D721Med (cell line): ENCODE measurements around the gene CHD1L.
"Not testable (repeated sequence)": the region's sequence is repeated elsewhere in the genome, so short reads cannot be mapped to it uniquely, and the experiment has no call there.

Source experiments
- DNase-seq: peaks from one replicate; pipeline ENCODE4 v3.0.0; 2011; ENCODE audit warnings: low spot score; ENCODE audit not compliant: insufficient read length
- FAIRE-seq: peaks from 2 replicates; lab custom pipeline; 2011; peaks lifted over from hg19 to GRCh38; lab: Jason Lieb, UNC
- TF ChIP-seq, protein P1 (sequence below): IDR thresholded peaks from 2 replicates; pipeline ENCODE4 v1.5.1; 2012; ENCODE audit warnings: mild to moderate bottlenecking, control low read depth; ENCODE audit not compliant: insufficient read depth; ENCODE audit errors: missing control alignments

The CHD1L gene

DNA sequence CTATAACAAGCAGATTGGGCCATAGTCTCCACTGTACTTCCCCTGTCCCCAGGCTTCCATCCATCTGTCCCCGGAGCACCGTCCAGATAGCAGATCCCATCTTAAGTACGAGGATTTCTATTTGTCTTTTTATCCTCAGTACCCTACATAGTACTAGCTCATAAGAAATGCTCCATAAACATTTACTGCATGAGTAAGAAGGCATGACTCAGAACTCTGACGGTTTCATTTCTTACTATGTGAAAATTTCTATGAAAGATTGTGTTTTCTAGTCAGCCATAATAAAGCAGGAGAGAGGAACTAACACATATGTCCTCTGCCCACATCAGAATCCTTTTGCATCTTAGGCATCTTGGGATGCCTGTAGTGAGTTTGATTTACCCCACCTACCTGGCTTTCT lies 49.5 kb downstream of the CHD1L start:
- TF ChIP-seq, protein P1, sequence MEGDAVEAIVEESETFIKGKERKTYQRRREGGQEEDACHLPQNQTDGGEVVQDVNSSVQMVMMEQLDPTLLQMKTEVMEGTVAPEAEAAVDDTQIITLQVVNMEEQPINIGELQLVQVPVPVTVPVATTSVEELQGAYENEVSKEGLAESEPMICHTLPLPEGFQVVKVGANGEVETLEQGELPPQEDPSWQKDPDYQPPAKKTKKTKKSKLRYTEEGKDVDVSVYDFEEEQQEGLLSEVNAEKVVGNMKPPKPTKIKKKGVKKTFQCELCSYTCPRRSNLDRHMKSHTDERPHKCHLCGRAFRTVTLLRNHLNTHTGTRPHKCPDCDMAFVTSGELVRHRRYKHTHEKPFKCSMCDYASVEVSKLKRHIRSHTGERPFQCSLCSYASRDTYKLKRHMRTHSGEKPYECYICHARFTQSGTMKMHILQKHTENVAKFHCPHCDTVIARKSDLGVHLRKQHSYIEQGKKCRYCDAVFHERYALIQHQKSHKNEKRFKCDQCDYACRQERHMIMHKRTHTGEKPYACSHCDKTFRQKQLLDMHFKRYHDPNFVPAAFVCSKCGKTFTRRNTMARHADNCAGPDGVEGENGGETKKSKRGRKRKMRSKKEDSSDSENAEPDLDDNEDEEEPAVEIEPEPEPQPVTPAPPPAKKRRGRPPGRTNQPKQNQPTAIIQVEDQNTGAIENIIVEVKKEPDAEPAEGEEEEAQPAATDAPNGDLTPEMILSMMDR, result no peak
- no peak for DNase-seq
- FAIRE-seq, result no peak

DNA sequence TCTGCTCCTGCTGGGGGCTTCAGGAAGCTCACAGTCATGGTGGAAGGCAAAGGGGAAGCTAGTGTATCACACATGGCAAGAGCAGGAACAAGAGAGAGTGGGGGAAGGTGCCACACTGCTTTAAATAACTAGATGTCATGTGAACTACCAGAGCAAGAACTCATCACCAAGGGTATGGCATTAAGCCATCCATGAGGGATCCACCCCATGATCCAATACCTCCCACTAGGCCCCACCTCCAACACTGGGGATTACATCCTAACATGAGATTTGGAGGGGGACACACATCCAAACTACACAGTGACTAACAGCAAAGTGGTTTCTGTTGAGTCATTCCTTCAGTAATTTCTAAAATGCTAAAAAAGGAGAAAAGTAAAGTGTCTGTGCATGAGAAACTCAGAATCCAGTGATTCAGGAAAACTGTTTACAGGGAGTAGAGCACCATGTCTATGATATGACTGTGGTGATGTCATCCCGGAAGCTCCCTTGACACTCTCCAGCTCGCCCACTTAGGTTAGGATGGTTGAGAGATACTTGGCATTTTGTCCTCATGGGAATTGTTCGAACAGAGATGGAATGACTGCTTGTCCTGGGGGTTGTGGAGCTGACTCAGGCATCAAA lies 50.3 kb downstream of the CHD1L start:
- FAIRE-seq, result no peak
- DNase-seq, result no peak
- TF ChIP-seq, protein P1, result no peak

DNA sequence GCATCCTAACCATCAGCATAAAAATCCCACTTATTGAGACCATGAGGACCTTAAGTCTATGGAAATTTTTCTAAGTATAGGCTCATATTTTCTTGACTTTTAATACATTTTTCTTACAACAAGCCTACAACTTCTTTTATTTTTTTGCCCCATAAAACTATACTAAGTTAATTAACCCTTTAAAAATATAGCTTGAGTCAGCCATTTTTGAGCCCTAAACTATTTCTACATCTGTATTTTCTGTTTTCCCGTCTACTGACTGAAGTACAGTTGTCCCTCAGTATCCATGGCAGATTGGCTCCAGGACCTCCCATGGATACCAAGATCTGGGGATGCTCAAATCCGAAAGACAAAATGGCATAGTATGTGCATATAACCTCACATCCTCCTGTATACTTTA lies 55.0 kb downstream of the CHD1L start:
- TF ChIP-seq, protein P1, result no peak
- FAIRE-seq (no peak), DNase-seq (no peak)

DNA sequence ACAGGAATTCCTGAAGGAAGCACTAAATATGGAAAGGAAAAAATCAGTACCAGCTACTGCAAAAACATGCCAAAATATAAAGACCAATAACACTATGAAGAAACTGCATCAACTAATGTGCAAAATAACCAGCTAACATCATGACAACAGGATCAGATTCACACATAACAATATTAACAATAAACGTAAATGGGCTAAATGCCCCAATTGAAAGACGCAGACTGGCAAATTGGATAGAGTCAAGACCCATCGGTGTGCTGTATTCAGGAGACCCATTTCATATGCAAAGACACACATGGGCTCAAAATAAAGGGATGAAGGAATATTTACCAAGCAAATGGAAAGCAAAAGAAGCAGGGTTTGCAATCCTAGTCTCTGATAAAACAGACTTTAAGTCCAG lies 63.3 kb downstream of the CHD1L start:
- DNase-seq, FAIRE-seq: not testable (repeated sequence)

DNA sequence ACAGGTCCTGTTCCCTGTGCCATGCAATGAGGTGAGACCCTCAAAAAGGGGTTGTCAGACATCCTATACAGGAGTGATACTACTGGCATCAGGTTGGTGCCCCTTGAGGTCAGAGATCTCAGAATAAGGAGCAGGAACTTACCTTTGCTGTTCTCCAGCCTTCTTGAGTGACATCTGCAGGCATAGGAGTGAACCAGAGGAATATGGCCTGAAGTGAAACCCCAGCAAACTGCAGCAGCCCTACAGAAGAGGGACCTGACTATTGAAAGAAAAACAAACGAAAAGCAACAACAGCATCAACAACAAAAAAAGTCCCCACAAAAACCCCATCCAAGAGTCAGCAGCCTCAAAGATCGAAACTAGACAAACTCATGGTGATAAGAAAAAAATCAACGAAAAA lies 74.5 kb downstream of the CHD1L start:
- FAIRE-seq (no peak), DNase-seq (no peak)
- TF ChIP-seq, protein P1, result no peak

DNA sequence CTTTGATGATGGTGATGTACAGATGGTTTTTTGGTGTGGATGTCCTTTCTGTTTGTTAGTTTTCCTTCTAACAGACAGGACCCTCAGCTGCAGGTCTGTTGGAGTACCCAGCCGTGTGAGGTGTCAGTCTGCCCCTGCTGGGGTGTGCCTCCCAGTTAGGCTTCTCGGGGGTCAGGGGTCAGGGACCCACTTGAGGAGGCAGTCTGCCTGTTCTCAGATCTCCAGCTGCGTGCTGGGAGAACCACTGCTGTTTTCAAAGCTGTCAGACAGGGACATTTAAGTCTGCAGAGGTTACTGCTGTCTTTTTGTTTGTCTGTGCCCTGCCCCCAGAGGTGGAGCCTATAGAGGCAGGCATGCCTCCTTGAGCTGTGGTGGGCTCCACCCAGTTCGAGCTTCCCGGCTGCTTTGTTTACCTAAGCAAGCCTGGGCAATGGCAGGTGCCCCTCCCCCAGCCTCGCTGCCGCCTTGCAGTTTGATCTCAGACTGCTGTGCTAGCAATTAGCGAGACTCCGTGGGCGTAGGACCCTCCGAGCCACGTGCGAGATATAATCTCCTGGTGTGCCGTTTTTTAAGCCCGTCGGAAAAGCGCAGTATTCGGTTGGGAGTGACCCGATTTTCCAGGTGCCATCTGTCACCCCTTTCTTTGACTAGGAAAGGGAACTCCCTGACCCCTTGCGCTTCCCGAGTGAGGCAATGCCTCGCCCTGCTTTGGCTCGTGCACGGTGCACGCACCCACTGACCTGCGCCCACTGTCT lies 84.6 kb downstream of the CHD1L start:
- not testable (repeated sequence) for DNase-seq, FAIRE-seq

DNA sequence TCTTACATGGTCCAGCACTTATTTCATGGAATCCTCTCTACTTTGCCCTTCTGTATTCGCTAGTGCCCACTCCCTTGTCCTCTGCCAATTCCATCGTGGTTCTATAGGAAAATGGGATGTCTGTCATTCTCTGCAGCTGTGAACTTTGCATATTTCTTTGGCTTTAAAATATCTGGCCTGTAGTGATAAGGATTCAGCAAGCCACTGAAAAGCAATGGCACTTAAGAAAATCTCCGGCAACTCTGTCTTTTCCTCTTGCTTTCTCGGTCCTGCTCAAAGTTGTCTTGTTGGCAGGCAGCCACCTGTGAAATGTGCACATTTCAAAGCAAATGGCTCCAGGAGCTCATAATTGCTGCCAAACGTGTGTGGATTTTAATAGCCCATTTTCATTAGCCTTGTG lies 91.8 kb downstream of the CHD1L start:
- no peak for DNase-seq
- no peak for FAIRE-seq
- TF ChIP-seq, protein P1, result no peak

DNA sequence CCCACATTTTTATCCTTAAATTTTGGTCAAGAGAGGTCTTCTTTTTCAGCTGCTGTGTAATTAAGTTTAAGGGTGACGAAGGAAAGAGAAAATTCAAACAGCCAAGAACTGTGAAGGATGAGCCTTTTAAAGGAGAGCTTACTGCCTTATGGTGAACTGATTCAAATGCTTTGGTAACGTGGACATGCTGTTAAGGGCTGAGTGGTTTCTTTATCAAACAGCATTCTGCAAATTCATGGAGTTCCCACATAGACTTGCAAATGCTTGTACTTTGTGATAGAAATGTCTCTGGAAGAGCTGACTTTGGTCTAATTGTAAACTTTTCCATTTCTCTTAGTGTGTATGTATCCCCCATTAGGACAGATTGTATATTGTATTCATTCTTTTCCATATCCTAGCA lies 93.8 kb downstream of the CHD1L start:
- DNase-seq (no peak), FAIRE-seq (no peak)
- TF ChIP-seq, protein P1, result no peak
